Measurements from ENCODE around the gene NPY. TPM values are rescaled to one million over a fixed set of nuclear protein-coding genes. Genes with fewer than 3 reads are reported as not detected.

The NPY gene
- total and polyA plus RNA-seq, 11 donors = 0.24 TPM; not detected in 10

DNA sequence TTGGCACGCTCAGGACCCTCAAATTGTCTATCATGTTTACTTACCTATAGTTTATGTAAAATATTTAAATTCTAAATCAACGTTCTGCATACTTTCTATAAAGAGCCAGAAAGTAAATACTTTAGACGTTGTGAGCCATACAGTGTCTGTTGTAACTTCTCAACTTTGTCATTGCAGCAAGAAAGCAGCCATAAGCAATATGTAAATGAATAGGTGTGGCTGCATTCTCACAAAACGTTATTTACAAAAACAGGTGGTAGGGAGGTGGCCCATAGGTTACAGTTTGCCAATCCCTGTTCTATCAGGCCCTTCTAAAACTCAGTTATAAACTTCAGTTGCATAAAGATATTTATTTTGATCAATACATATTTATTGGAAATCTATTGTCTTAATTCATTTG, 12.1 kb upstream of the NPY start:
- H3K36me3 ChIP-seq = no peaks in the 10 kb centered on the region
- no peak overlapping the region for H3K4me3 ChIP-seq
- ATAC-seq (no peak), DNase-seq (no peak)
- TF ChIP-seq, protein P1, sequence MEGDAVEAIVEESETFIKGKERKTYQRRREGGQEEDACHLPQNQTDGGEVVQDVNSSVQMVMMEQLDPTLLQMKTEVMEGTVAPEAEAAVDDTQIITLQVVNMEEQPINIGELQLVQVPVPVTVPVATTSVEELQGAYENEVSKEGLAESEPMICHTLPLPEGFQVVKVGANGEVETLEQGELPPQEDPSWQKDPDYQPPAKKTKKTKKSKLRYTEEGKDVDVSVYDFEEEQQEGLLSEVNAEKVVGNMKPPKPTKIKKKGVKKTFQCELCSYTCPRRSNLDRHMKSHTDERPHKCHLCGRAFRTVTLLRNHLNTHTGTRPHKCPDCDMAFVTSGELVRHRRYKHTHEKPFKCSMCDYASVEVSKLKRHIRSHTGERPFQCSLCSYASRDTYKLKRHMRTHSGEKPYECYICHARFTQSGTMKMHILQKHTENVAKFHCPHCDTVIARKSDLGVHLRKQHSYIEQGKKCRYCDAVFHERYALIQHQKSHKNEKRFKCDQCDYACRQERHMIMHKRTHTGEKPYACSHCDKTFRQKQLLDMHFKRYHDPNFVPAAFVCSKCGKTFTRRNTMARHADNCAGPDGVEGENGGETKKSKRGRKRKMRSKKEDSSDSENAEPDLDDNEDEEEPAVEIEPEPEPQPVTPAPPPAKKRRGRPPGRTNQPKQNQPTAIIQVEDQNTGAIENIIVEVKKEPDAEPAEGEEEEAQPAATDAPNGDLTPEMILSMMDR (IDR thresholded peaks at IDR 0.05) = no peak
- no peak for TF ChIP-seq POLR2A (IDR thresholded peaks at IDR 0.05)
- intact Hi-C loops (cut with DNase I) = loop anchor here in 1 of 10 donors (10.0 kb wide), 1 partner anchor 63 kb away; no protein-coding TSS in a partner anchor
- peaks cover 0 to 4% (median 0%) of the 10 kb centered on the region in 9 donors for H3K27me3 ChIP-seq
- peaks cover 0 to 4% (median 0%) of the 10 kb centered on the region in 12 donors for H3K9me3 ChIP-seq
- 49 to 54% (median 50%) methylated on average over 4 of the region's 4 CpGs for WGBS, 4 donors
- H3K27ac ChIP-seq = no peak overlapping the region
- no peaks in the 10 kb centered on the region for H3K4me1 ChIP-seq

DNA sequence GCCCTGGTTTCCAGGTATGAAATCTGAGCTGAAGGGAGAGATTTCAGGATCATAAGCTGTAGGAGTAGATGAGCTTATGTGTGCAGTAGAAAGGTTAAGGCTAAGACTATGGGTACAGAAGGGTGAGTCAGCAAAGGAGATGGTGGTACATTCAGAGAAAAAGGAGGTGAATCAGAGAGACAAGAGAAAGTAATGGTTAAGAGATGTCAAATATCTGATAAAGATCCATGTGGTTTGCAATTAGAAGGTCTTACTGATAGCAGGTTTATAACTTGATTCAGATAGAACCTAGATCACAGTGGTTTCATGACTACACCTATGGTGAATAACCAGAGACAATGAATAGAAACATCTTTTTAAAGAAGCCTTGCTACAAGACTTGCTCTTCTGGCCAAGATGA, 4.5 kb upstream of the NPY start:
- intact Hi-C loops (cut with DNase I) = loop anchor here in 1 of 10 donors (10.0 kb wide), 1 partner anchor 55 kb away; no protein-coding TSS in a partner anchor
- Histone ChIP-seq H3K4me3 (no peak overlapping the region), H3K9me3 (no peaks in the 10 kb centered on the region), H3K27ac (no peak overlapping the region), H3K4me1 (peaks cover 0 to 12% (median 0%) of the 10 kb centered on the region in 12 donors), H3K27me3 (peaks cover 11 to 53% (median 18%) of the 10 kb centered on the region in 9 donors), H3K36me3 (no peaks in the 10 kb centered on the region)
- TF ChIP-seq, protein P1 (IDR thresholded peaks at IDR 0.05) = no peak
- no peak for TF ChIP-seq POLR2A (IDR thresholded peaks at IDR 0.05)
- ATAC-seq = no peak
- DNase-seq = no peak

DNA sequence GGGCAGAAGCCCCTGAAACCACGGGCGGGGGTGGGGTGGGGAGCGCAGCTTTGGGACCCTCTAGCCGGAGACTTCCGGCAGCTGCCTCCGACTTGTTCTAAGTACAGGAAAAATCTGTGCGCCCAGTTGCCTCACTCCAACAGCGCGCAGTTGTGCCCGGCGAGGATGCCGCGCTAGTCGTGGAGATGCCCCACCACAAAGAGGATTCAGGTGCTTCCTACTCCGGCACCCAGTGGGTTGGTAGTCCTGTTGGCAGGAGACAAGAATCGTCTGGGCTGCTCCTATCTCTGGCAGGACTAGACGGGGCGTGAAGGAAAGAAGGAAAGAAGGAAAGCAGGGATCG, 465 bp upstream of the NPY start:
- peaks cover 0 to 17% (median 0%) of the 10 kb centered on the region in 12 donors for H3K4me1 ChIP-seq
- H3K27me3 ChIP-seq = peaks cover 15 to 87% (median 38%) of the 10 kb centered on the region in 9 donors
- H3K9me3 ChIP-seq = no peaks in the 10 kb centered on the region
- 2 to 6% (median 4%) methylated on average over 16 to 19 of the region's 19 CpGs for WGBS, 4 donors
- no peaks in the 10 kb centered on the region for H3K36me3 ChIP-seq
- no peak for TF ChIP-seq POLR2A (IDR thresholded peaks at IDR 0.05)
- TF ChIP-seq, protein P1 (IDR thresholded peaks at IDR 0.05) = no peak
- intact Hi-C loops (cut with DNase I) = no loop called here
- no peak overlapping the region for H3K4me3 ChIP-seq
- DNase-seq = no peak
- H3K27ac ChIP-seq = no peak overlapping the region
- ATAC-seq = no peak

DNA sequence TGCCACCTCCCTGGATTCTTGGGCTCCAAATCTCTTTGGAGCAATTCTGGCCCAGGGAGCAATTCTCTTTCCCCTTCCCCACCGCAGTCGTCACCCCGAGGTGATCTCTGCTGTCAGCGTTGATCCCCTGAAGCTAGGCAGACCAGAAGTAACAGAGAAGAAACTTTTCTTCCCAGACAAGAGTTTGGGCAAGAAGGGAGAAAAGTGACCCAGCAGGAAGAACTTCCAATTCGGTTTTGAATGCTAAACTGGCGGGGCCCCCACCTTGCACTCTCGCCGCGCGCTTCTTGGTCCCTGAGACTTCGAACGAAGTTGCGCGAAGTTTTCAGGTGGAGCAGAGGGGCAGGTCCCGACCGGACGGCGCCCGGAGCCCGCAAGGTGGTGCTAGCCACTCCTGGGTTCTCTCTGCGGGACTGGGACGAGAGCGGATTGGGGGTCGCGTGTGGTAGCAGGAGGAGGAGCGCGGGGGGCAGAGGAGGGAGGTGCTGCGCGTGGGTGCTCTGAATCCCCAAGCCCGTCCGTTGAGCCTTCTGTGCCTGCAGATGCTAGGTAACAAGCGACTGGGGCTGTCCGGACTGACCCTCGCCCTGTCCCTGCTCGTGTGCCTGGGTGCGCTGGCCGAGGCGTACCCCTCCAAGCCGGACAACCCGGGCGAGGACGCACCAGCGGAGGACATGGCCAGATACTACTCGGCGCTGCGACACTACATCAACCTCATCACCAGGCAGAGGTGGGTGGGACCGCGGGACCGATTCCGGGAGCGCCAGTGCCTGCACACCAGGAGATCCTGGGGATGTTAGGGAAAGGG, 913 bp downstream of the NPY start:
- ATAC-seq = peak in 1 of 4 donors; percentile 36
- peak overlapping the region in 1 of 12 donors; percentile 7 for H3K4me3 ChIP-seq
- peak in 1 of 5 donors; percentile 52 for DNase-seq
- peaks cover 15 to 83% (median 36%) of the 10 kb centered on the region in 9 donors for H3K27me3 ChIP-seq
- no peak overlapping the region for H3K27ac ChIP-seq
- 2 to 3% (median 2%) methylated on average over 37 to 51 of the region's 51 CpGs for WGBS, 4 donors
- intact Hi-C loops (cut with DNase I) = no loop called here
- no peaks in the 10 kb centered on the region for H3K36me3 ChIP-seq
- peaks cover 0 to 17% (median 0%) of the 10 kb centered on the region in 12 donors for H3K4me1 ChIP-seq
- no peaks in the 10 kb centered on the region for H3K9me3 ChIP-seq
- TF ChIP-seq, protein P1 (IDR thresholded peaks at IDR 0.05) = no peak
- TF ChIP-seq POLR2A (IDR thresholded peaks at IDR 0.05) = no peak

Data from heart left ventricle (tissue), 16 donors.